ENCODE data around the gene EPAS1. TPM values are rescaled to one million over a fixed set of nuclear protein-coding genes. Genes with fewer than 3 reads are reported as not detected.

The EPAS1 gene
- polyA plus RNA-seq, 1 of the 3 experiments (the other 2 are of a cell fraction) = 69.2 TPM

GRCh38 chr2:46258937-46259776 is 38.0 kb upstream of the EPAS1 start:
- 88% methylated on average over 5 of the region's 5 CpGs for WGBS (ENCODE audit: low lambda C conversion rate)
- Histone ChIP-seq H3K79me2 (ENCODE audit: insufficient read depth) (no peaks in the 10 kb centered on the region), H3K27ac (ENCODE audit: low read depth in 2 of 2, low read length in 1 of 2) (no peak overlapping the region), H3K9me3 (no peaks in the 10 kb centered on the region), H3K9me2 (no peaks in the 10 kb centered on the region), H3K4me1 (ENCODE audit: control insufficient read depth in 1 of 2, insufficient read depth in 2 of 2, low read depth in 1 of 2, low read length in 1 of 2) (peaks cover 0 to 9% of the 10 kb centered on the region in 2 experiments; a peak in 2 of 4 replicates), H3K27me3 (ENCODE audit: insufficient read depth) (no peaks in the 10 kb centered on the region), H3K4me3 (ENCODE audit: low read depth in 2 of 2, low read length in 1 of 2) (no peak overlapping the region), H3F3A (replicated peaks; ENCODE audit: insufficient read depth) (no peaks in the 10 kb centered on the region), H3K36me3 (replicated peaks in 1 of 2; ENCODE audit: control insufficient read depth in 1 of 2, insufficient read depth in 2 of 2, low read length in 1 of 2) (no peaks in the 10 kb centered on the region), H4K20me1 (ENCODE audit: insufficient read depth) (no peaks in the 10 kb centered on the region), H3K9ac (no peak overlapping the region), H3K4me2 (no peak overlapping the region), H2AFZ (ENCODE audit: low read depth) (no peak overlapping the region)
- CTCF ChIA-PET = interaction anchor here (1.2 to 2.5 kb wide), 4 partner anchors 9 to 23 kb away, joined by 3 to 9 read pairs (median 4); no protein-coding TSS in a partner anchor
- no peak for TF ChIP-seq NRF1 (IDR thresholded peaks at IDR 0.05; ENCODE audit: low read depth, low read length)
- TF ChIP-seq TCF12 (IDR thresholded peaks at IDR 0.05) = no peak
- TF ChIP-seq, protein P1, sequence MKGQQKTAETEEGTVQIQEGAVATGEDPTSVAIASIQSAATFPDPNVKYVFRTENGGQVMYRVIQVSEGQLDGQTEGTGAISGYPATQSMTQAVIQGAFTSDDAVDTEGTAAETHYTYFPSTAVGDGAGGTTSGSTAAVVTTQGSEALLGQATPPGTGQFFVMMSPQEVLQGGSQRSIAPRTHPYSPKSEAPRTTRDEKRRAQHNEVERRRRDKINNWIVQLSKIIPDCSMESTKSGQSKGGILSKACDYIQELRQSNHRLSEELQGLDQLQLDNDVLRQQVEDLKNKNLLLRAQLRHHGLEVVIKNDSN (IDR thresholded peaks at IDR 0.05; ENCODE audit: borderline replicate concordance, low read depth) = no peak
- no peak for TF ChIP-seq RAD21 (IDR thresholded peaks at IDR 0.05; ENCODE audit: low read length)
- no peak for TF ChIP-seq FOXM1 (IDR thresholded peaks at IDR 0.05; ENCODE audit: low read depth)
- POLR2A ChIA-PET = no interaction called here
- DNase-seq = no peak

DNA sequence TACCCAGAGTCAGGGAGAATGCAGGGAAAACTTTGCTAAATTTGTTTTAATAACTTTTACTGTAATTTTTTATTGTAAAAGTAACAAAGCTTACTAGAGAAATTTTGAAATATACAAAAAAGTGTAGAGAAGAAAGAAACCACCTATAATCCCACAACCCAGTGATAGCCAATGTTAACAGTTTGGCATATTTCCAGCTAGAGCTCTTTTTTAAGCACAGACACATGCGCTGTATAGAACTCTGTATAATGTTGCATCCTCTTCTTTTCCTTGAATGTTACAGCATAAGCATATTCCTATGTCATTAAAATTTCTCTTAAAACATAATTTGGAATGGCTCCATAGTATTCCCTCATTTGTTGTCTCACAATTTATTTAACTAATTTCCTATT is 37.4 kb upstream of the EPAS1 start:
- Histone ChIP-seq H3K9me2 (no peaks in the 10 kb centered on the region), H3K27ac (ENCODE audit: low read depth in 2 of 2, low read length in 1 of 2) (no peak overlapping the region), H3K36me3 (replicated peaks in 1 of 2; ENCODE audit: control insufficient read depth in 1 of 2, insufficient read depth in 2 of 2, low read length in 1 of 2) (no peaks in the 10 kb centered on the region), H3K4me2 (no peak overlapping the region), H3K4me3 (ENCODE audit: low read depth in 2 of 2, low read length in 1 of 2) (no peak overlapping the region), H3K9ac (no peak overlapping the region), H3K9me3 (no peaks in the 10 kb centered on the region), H3F3A (replicated peaks; ENCODE audit: insufficient read depth) (no peaks in the 10 kb centered on the region), H3K79me2 (ENCODE audit: insufficient read depth) (no peaks in the 10 kb centered on the region), H4K20me1 (ENCODE audit: insufficient read depth) (no peaks in the 10 kb centered on the region), H2AFZ (ENCODE audit: low read depth) (no peak overlapping the region), H3K4me1 (ENCODE audit: control insufficient read depth in 1 of 2, insufficient read depth in 2 of 2, low read depth in 1 of 2, low read length in 1 of 2) (peaks cover 0 to 9% of the 10 kb centered on the region in 2 experiments; a peak in 2 of 4 replicates), H3K27me3 (ENCODE audit: insufficient read depth) (no peaks in the 10 kb centered on the region)
- 61% methylated on average over 1 of the region's 1 CpG for WGBS (ENCODE audit: low lambda C conversion rate)
- TF ChIP-seq FOXJ3 (CRISPR knock-in tag; IDR thresholded peaks at IDR 0.05) (no peak), FOXM1 (IDR thresholded peaks at IDR 0.05; ENCODE audit: low read depth) (no peak), RAD21 (IDR thresholded peaks at IDR 0.05; ENCODE audit: low read length) (no peak), EP300 (IDR thresholded peaks at IDR 0.05; ENCODE audit: borderline replicate concordance in 1 of 2, low read depth in 1 of 2, low read length in 1 of 2) (no peak), MEF2A (IDR thresholded peaks at IDR 0.05; ENCODE audit: borderline replicate concordance, low read depth) (no peak), TEAD4 (IDR thresholded peaks at IDR 0.05; ENCODE audit: borderline replicate concordance, insufficient read depth) (no peak), MAX (IDR thresholded peaks at IDR 0.05; ENCODE audit: low read depth) (no peak), CHD2 (IDR thresholded peaks at IDR 0.05; ENCODE audit: low read length, partially characterized antibody) (no peak), RXRA (IDR thresholded peaks at IDR 0.05; ENCODE audit: borderline replicate concordance, low read depth) (no peak), SIN3A (IDR thresholded peaks at IDR 0.05; ENCODE audit: borderline replicate concordance, low read depth, low read length) (no peak), ELF1 (IDR thresholded peaks at IDR 0.05) (no peak), RCOR1 (IDR thresholded peaks at IDR 0.05; ENCODE audit: low read length) (no peak), TAF1 (IDR thresholded peaks at IDR 0.05; ENCODE audit: borderline replicate concordance, low read depth, low read length) (no peak), TCF12 (IDR thresholded peaks at IDR 0.05) (no peak)
- TF ChIP-seq, protein P2, sequence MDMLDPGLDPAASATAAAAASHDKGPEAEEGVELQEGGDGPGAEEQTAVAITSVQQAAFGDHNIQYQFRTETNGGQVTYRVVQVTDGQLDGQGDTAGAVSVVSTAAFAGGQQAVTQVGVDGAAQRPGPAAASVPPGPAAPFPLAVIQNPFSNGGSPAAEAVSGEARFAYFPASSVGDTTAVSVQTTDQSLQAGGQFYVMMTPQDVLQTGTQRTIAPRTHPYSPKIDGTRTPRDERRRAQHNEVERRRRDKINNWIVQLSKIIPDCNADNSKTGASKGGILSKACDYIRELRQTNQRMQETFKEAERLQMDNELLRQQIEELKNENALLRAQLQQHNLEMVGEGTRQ (IDR thresholded peaks at IDR 0.05; ENCODE audit: borderline replicate concordance, low read depth, low read length) = no peak
- TF ChIP-seq, protein P3, sequence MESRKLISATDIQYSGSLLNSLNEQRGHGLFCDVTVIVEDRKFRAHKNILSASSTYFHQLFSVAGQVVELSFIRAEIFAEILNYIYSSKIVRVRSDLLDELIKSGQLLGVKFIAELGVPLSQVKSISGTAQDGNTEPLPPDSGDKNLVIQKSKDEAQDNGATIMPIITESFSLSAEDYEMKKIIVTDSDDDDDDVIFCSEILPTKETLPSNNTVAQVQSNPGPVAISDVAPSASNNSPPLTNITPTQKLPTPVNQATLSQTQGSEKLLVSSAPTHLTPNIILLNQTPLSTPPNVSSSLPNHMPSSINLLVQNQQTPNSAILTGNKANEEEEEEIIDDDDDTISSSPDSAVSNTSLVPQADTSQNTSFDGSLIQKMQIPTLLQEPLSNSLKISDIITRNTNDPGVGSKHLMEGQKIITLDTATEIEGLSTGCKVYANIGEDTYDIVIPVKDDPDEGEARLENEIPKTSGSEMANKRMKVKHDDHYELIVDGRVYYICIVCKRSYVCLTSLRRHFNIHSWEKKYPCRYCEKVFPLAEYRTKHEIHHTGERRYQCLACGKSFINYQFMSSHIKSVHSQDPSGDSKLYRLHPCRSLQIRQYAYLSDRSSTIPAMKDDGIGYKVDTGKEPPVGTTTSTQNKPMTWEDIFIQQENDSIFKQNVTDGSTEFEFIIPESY (IDR thresholded peaks at IDR 0.05; ENCODE audit: borderline replicate concordance, low read depth) = no peak
- TF ChIP-seq, protein P4, sequence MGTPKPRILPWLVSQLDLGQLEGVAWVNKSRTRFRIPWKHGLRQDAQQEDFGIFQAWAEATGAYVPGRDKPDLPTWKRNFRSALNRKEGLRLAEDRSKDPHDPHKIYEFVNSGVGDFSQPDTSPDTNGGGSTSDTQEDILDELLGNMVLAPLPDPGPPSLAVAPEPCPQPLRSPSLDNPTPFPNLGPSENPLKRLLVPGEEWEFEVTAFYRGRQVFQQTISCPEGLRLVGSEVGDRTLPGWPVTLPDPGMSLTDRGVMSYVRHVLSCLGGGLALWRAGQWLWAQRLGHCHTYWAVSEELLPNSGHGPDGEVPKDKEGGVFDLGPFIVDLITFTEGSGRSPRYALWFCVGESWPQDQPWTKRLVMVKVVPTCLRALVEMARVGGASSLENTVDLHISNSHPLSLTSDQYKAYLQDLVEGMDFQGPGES (IDR thresholded peaks at IDR 0.05; ENCODE audit: low read depth, low read length) = no peak
- POLR2A ChIA-PET = no interaction called here
- CTCF ChIA-PET = interaction anchor here (1.2 to 2.5 kb wide), 4 partner anchors 9 to 23 kb away, joined by 3 to 9 read pairs (median 4); no protein-coding TSS in a partner anchor
- no peak for DNase-seq
